Activated T-helper 1 cell treated with anti-CD3 and anti-CD28 coated beads, Interleukin-2, amount 50 U/mL, for 16 hours (primary cell): ENCODE data around the gene GADL1.

Experiments used
- DNase-seq, 2 donors: peaks; one replicate each; pipeline ENCODE4 v3.0.0-alpha.2; 2020; ENCODE audit warnings: low read depth in 1 of 2, low spot score in 1 of 2

GADL1 gene

GRCh38 chr3:30695302-30696061 is 199.0 kb downstream of the GADL1 start:
- DNase-seq = no peak

- DNase-seq = no peak
Measured at GRCh38 chr3:30694668-30695067, 199.8 kb downstream of the GADL1 start.

GRCh38 chr3:30694148-30694547 is 200.3 kb downstream of the GADL1 start:
- DNase-seq = no peak

- peak in 1 of 2 donors; percentile 13 for DNase-seq
Measured at GRCh38 chr3:30693470-30694120, 200.9 kb downstream of the GADL1 start.

- no peak for DNase-seq
Measured at GRCh38 chr3:30692498-30693130, 201.8 kb downstream of the GADL1 start.

- DNase-seq = no peak
Measured at GRCh38 chr3:30691944-30692343, 202.5 kb downstream of the GADL1 start.

- no peak for DNase-seq
Measured at GRCh38 chr3:30691249-30691880, 203.1 kb downstream of the GADL1 start.

- no peak for DNase-seq
Measured at GRCh38 chr3:30690199-30690598, 204.3 kb downstream of the GADL1 start.

GRCh38 chr3:30688776-30689641 is 205.5 kb downstream of the GADL1 start:
- DNase-seq = no peak

GRCh38 chr3:30687930-30688570 is 206.4 kb downstream of the GADL1 start:
- no peak for DNase-seq

- no peak for DNase-seq
Measured at GRCh38 chr3:30686799-30687198, 207.7 kb downstream of the GADL1 start.

GRCh38 chr3:30686176-30686575 is 208.3 kb downstream of the GADL1 start:
- no peak for DNase-seq

- DNase-seq = no peak
Measured at GRCh38 chr3:30685267-30685667, 209.2 kb downstream of the GADL1 start.

GRCh38 chr3:30684356-30684755 is 210.1 kb downstream of the GADL1 start:
- no peak for DNase-seq

- no peak for DNase-seq
Measured at GRCh38 chr3:30683769-30684168, 210.7 kb downstream of the GADL1 start.

- no peak for DNase-seq
Measured at GRCh38 chr3:30682434-30683155, 211.9 kb downstream of the GADL1 start.

GRCh38 chr3:30681649-30682211 is 212.7 kb downstream of the GADL1 start:
- DNase-seq = no peak

- no peak for DNase-seq
Measured at GRCh38 chr3:30680789-30681648, 213.4 kb downstream of the GADL1 start.
